Measurements from ENCODE around the gene OR6N2. TPM values are rescaled to one million over a fixed set of nuclear protein-coding genes. Genes with fewer than 3 reads are reported as not detected.
A peak's percentile ranks its signal among the peaks of the same experiment; 100 is the strongest.

The OR6N2 gene
- total RNA-seq: not detected
- long read RNA-seq: 0 reads

DNA sequence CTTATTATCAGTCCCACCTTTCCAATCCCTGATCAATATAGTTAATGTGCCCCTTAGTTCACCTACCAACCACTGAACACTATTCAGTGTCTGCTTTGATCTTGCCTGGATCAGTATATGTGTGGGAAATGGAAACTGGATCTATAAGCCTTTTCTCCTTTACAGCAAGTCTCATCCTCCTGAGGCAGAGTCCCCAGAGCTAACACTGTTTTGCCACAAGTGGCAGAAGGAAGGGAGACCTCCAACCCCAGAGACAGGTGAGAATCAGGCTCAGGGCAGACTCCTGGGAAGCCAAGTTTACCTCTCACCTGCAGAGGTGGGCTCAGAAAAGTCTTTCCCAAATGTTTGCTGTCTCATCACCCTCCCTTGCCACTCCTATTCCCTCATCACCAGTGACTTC is at the start of gene OR6N2:
OR6N2 (minus strand) TSS at position 101 of the 400 bp plus-strand sequence. CDS start 3,569 bp downstream, outside the sequence.
- DNase-seq: no peak
- intact Hi-C loops (cut with DNase I): no loop called here
- ATAC-seq: no peak

DNA sequence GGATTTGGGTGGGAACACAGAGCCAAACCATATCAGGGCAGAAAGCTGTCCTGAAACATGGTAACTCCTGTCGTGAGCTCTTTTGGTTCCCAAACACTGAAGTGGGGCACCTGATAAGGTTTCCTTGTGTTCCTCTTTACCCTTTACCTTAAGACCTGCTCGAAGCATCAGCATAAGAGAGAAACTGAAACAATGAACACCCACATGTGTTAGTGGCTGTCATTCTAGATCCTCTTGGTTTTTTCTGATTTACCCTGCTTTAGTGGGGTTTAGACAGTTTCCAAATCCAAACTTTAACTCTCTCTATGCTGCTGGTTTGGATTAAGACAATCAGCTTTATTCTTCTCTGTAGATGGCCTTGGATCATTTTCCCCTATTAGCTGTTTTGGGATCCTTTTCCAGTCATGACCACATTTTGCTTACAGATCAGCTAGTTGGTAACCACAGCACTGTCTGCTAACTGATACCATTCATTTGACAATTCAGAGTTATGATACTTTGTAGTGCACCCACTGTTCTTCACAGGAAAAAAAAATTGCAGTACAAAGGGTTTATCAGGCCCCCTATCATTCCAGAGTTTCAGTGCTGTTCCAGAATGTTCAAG is 49.2 kb upstream of the OR6N2 start:
- intact Hi-C loops (cut with DNase I): no loop called here
- ATAC-seq: no peak

GRCh38 chr1:158821723-158822122 is 40.7 kb upstream of the OR6N2 start:
- no peak for DNase-seq
- ATAC-seq: no peak
- intact Hi-C loops (cut with DNase I): no loop called here

More for the DNA sequence above, 49.2 kb upstream of the OR6N2 start:
- DNase-seq: no peak

- no peak for DNase-seq
- peak; percentile 41 to 58 for ATAC-seq
- intact Hi-C loops (cut with DNase I): no loop called here
These were observed 38.7 kb upstream of the OR6N2 start for GRCh38 chr1:158819461-158820443.

- intact Hi-C loops (cut with DNase I): no loop called here
- DNase-seq: no peak
- ATAC-seq: peak in 1 of 2 donors; percentile 73
These were observed 38.0 kb upstream of the OR6N2 start for GRCh38 chr1:158818975-158819431.

- intact Hi-C loops (cut with DNase I): no loop called here
- ATAC-seq: peak in 1 of 2 donors; percentile 45
- DNase-seq: no peak
These were observed 37.6 kb upstream of the OR6N2 start for GRCh38 chr1:158818560-158818959.

DNA sequence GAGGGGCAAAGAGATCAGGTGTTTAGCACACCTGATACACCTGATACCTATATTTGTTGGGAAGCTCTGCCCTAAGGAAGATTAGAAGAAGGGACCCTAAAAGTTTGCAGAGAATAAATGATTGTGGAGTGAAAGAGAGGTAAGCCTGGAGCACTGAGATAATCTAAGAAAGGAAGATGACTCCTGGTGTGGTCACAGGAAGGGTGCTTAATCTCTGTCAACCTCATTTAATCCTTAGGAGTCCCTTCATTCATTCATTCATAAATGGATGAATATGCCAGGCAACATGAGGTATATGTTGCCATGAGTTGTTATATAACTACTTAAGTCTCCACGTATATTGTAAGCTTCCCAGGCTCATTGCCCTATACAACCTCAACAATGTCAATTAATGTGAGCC is 34.0 kb upstream of the OR6N2 start:
- intact Hi-C loops (cut with DNase I): no loop called here
- DNase-seq (no peak), ATAC-seq (no peak)

- ATAC-seq: no peak
- no peak for DNase-seq
- intact Hi-C loops (cut with DNase I): no loop called here
These were observed 32.2 kb upstream of the OR6N2 start for GRCh38 chr1:158813164-158813563.

GRCh38 chr1:158812336-158812735 is 31.3 kb upstream of the OR6N2 start:
- DNase-seq (no peak), ATAC-seq (no peak)
- intact Hi-C loops (cut with DNase I): no loop called here

GRCh38 chr1:158810311-158810710 is 29.3 kb upstream of the OR6N2 start:
- intact Hi-C loops (cut with DNase I): no loop called here
- DNase-seq (no peak), ATAC-seq (peak in 1 of 2 donors; percentile 23)

GRCh38 chr1:158809862-158810261 is 28.9 kb upstream of the OR6N2 start:
- ATAC-seq (peak in 1 of 2 donors; percentile 56), DNase-seq (no peak)
- intact Hi-C loops (cut with DNase I): no loop called here

GRCh38 chr1:158809256-158809655 is 28.3 kb upstream of the OR6N2 start:
- ATAC-seq (peak in 1 of 2 donors; percentile 32), DNase-seq (no peak)
- intact Hi-C loops (cut with DNase I): no loop called here

DNA sequence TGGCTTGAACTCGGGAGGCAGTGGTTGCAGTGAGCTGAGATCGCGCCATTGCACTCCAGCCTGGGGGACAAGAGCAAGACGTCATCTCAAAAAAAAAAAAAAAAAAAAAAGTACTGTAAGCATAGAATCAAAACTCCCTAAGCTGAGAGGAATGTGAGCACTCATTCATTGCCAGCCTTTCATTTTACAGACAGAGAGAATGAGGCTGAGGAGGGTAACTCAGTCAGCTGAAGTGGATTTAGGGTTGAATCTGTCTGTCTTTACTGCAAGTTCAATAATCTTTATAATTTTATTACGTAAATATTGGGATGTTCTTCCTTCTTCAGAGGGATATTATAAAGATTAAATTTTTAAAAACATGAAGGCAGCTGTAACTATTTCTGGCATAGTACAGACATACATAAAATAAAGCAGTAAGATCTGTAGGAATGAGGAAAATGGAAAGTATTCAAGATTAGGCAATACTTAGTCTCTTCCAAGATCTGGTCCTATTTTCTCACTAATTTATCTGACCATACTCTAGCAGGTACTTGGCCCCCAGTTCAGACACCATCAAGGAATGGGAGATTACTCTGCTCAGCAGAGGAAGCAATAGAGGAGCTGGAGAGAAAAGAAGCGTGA is 26.0 kb upstream of the OR6N2 start:
- DNase-seq (no peak), ATAC-seq (peak in 1 of 2 donors; percentile 57)
- intact Hi-C loops (cut with DNase I): no loop called here

- DNase-seq (no peak), ATAC-seq (no peak)
- intact Hi-C loops (cut with DNase I): no loop called here
These were observed 22.7 kb upstream of the OR6N2 start for GRCh38 chr1:158803678-158804077.

DNA sequence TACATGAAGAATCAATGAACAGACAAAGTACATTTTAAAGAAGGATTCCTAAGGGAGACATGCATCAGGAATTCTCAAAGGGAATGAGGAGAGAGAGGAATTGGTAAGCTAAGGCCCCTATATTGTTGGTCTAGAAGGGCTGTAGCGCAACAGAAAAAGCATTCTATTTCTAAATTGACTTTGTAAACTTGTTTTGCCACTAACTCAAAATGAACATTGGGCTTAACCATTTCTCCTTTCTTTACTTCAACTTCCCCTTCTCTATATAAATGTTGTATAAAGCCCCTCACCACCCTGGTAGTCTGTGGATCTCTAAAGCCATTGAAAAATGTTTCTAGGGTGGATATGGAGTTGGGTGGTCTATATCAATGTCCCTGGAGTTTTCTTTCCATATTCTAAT is 20.4 kb upstream of the OR6N2 start:
- intact Hi-C loops (cut with DNase I): no loop called here
- no peak for DNase-seq
- ATAC-seq: no peak

GRCh38 chr1:158800526-158800925 is 19.5 kb upstream of the OR6N2 start:
- intact Hi-C loops (cut with DNase I): no loop called here
- no peak for ATAC-seq
- no peak for DNase-seq

DNA sequence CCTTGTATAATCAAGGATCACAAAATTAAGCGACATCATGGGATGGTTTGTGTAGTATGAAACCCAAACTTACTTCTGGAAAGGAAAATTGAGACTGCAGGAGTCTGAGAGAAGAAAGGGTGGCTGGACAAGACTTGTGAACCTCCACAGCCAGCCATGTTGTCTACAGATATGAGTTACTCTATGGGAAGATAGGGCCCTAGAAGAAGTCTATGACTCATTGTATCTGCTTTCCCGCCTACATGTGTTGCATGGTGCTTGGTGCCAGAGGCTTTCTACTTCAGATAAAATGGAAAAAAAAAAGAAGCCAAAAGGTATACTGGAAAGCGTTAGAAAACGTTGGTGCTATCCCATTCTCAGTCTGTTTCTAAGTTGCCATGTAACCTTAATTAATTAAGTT is 18.7 kb upstream of the OR6N2 start:
- intact Hi-C loops (cut with DNase I): no loop called here
- no peak for DNase-seq
- peak in 1 of 2 donors; percentile 72 for ATAC-seq

GRCh38 chr1:158798531-158798930 is 17.5 kb upstream of the OR6N2 start:
- ATAC-seq (no peak), DNase-seq (no peak)
- intact Hi-C loops (cut with DNase I): no loop called here

DNA sequence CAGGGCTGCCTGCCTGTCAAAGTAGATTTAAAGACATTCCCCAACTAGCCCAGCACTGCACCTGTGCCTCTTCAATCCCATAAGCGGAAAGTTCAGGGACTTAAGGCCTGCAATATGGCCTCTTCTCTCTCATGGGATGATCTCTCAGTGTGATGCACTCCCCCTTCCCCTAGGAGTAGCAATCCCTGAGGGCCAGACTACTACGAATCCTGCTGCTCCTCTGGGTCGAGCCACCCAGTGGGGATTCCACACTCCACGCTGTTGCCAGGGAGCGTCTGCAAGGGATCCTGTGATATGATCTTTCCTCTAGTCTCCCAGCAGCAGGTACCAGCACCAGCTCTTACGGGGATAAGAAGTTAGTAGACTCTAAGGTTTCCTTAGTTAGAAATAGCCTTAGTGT is 13.2 kb upstream of the OR6N2 start:
- no peak for ATAC-seq
- intact Hi-C loops (cut with DNase I): no loop called here
- DNase-seq: no peak

- no peak for ATAC-seq
- DNase-seq: no peak
- intact Hi-C loops (cut with DNase I): no loop called here
These were observed 12.6 kb upstream of the OR6N2 start for GRCh38 chr1:158793604-158794003.

Measured in left cardiac atrium (tissue), 4 donors.